ENCODE measurements around the gene CACNA2D3.
"Not testable (repeated sequence)": the region's sequence is repeated elsewhere in the genome, so short reads cannot be mapped to it uniquely, and the experiment has no call there.

CACNA2D3 gene

GRCh38 chr3:55094676-55095075, 972.3 kb downstream of the CACNA2D3 start:
- Mint-ChIP-seq H3K27me3 (peaks cover 1% of the 10 kb centered on the region), H3K4me3 (no peak overlapping the region), H3K9me3 (ENCODE audit: low read depth) (peaks cover 4% of the 10 kb centered on the region)

GRCh38 chr3:55097441-55097840, 975.1 kb downstream of the CACNA2D3 start:
- Mint-ChIP-seq H3K36me3 (no peaks in the 10 kb centered on the region), H3K9me3 (ENCODE audit: low read depth) (peaks cover 4% of the 10 kb centered on the region), H3K27ac (no peak overlapping the region), H3K27me3 (peaks cover 1% of the 10 kb centered on the region), H3K4me1 (ENCODE audit: low read depth) (no peaks in the 10 kb centered on the region), H3K4me3 (no peak overlapping the region)

More at GRCh38 chr3:55094676-55095075, 972.3 kb downstream of the CACNA2D3 start:
- H3K36me3 Mint-ChIP-seq: no peaks in the 10 kb centered on the region
- H3K27ac Mint-ChIP-seq: no peak overlapping the region
- no peaks in the 10 kb centered on the region for H3K4me1 Mint-ChIP-seq (ENCODE audit: low read depth)

GRCh38 chr3:55105647-55106046, 983.3 kb downstream of the CACNA2D3 start:
- H3K9me3 Mint-ChIP-seq (ENCODE audit: low read depth): no peaks in the 10 kb centered on the region
- no peaks in the 10 kb centered on the region for H3K4me1 Mint-ChIP-seq (ENCODE audit: low read depth)
- peaks cover 3% of the 10 kb centered on the region for H3K27me3 Mint-ChIP-seq
- no peaks in the 10 kb centered on the region for H3K36me3 Mint-ChIP-seq
- H3K4me3 Mint-ChIP-seq: no peak overlapping the region
- H3K27ac Mint-ChIP-seq: no peak overlapping the region

GRCh38 chr3:55107187-55107586, 984.8 kb downstream of the CACNA2D3 start:
- no peaks in the 10 kb centered on the region for H3K36me3 Mint-ChIP-seq
- no peak overlapping the region for H3K4me3 Mint-ChIP-seq
- H3K9me3 Mint-ChIP-seq (ENCODE audit: low read depth): no peaks in the 10 kb centered on the region
- no peak overlapping the region for H3K27ac Mint-ChIP-seq
- peaks cover 3% of the 10 kb centered on the region for H3K27me3 Mint-ChIP-seq
- no peaks in the 10 kb centered on the region for H3K4me1 Mint-ChIP-seq (ENCODE audit: low read depth)

- not testable (repeated sequence) for H3K36me3 Mint-ChIP-seq; H3K27me3 Mint-ChIP-seq; H3K4me1 Mint-ChIP-seq (ENCODE audit: low read depth); H3K4me3 Mint-ChIP-seq; H3K27ac Mint-ChIP-seq; H3K9me3 Mint-ChIP-seq (ENCODE audit: low read depth)
Measured at GRCh38 chr3:55111906-55112305, 989.6 kb downstream of the CACNA2D3 start.

- no peaks in the 10 kb centered on the region for H3K36me3 Mint-ChIP-seq
- no peak overlapping the region for H3K27ac Mint-ChIP-seq
- no peaks in the 10 kb centered on the region for H3K9me3 Mint-ChIP-seq (ENCODE audit: low read depth)
- no peaks in the 10 kb centered on the region for H3K27me3 Mint-ChIP-seq
- no peaks in the 10 kb centered on the region for H3K4me1 Mint-ChIP-seq (ENCODE audit: low read depth)
- H3K4me3 Mint-ChIP-seq: no peak overlapping the region
Measured at GRCh38 chr3:55118451-55118850, 996.1 kb downstream of the CACNA2D3 start.

GRCh38 chr3:55119268-55119667, 996.9 kb downstream of the CACNA2D3 start:
- Mint-ChIP-seq H3K4me3 (no peak overlapping the region), H3K36me3 (no peaks in the 10 kb centered on the region), H3K27ac (no peak overlapping the region), H3K9me3 (ENCODE audit: low read depth) (no peaks in the 10 kb centered on the region), H3K27me3 (no peaks in the 10 kb centered on the region), H3K4me1 (ENCODE audit: low read depth) (no peaks in the 10 kb centered on the region)

- no peaks in the 10 kb centered on the region for H3K9me3 Mint-ChIP-seq (ENCODE audit: low read depth)
- no peaks in the 10 kb centered on the region for H3K36me3 Mint-ChIP-seq
- no peaks in the 10 kb centered on the region for H3K4me1 Mint-ChIP-seq (ENCODE audit: low read depth)
- H3K4me3 Mint-ChIP-seq: no peak overlapping the region
- H3K27me3 Mint-ChIP-seq: no peaks in the 10 kb centered on the region
- no peak overlapping the region for H3K27ac Mint-ChIP-seq
Measured at GRCh38 chr3:55122312-55122711, 1000.0 kb downstream of the CACNA2D3 start.
